GM12878 (cell line): Measurements from ENCODE around the gene FAM89A.

Source experiments
- CBFB ChIP-seq: IDR thresholded peaks from 2 replicates; pipeline ENCODE4 v1.6.1; 2016; ENCODE audit warnings: antibody characterized with exemption, low read depth
- CTCF ChIP-seq, 3 experiments: IDR thresholded peaks in 2 of 3; conservative IDR thresholded peaks in 1 of 3; 2 replicates each; pipeline ENCODE4 v1.5.1; 2011; ENCODE audit warnings: low read depth in 3 of 3, low read length in 3 of 3, mild to moderate bottlenecking in 3 of 3, control low read depth in 2 of 3, moderate library complexity in 2 of 3, inconsistent platforms in 1 of 3, mixed read lengths in 1 of 3; ENCODE audit not compliant: control insufficient read depth in 2 of 3, insufficient read depth in 1 of 3; ENCODE audit errors: extremely low read depth in 1 of 3
- HDAC6 ChIP-seq: fragments of 200-600 bp; sonication (generic); IDR thresholded peaks from one replicate; pipeline ENCODE4 v1.8.0; 2017; ENCODE audit warnings: antibody characterized with exemption; ENCODE audit not compliant: unreplicated experiment
- KDM1A ChIP-seq: fragments of 200-600 bp; sonication (generic); IDR thresholded peaks from 2 replicates; pipeline ENCODE4 v1.6.1; 2016; ENCODE audit warnings: borderline replicate concordance
- MAX ChIP-seq: IDR thresholded peaks from 2 replicates; pipeline ENCODE4 v1.6.1; 2012; ENCODE audit warnings: low read depth, low read length, improper control_type of control experiment
- RAD21 ChIP-seq: IDR thresholded peaks from 2 replicates; pipeline ENCODE4 v1.6.1; 2011; ENCODE audit warnings: mild to moderate bottlenecking, low read depth, low read length, moderate library complexity; ENCODE audit not compliant: insufficient read depth
- RB1 ChIP-seq: fragments of 450-650 bp; formaldehyde crosslinking; IDR thresholded peaks from 2 replicates; pipeline ENCODE4 v1.6.1; 2017; ENCODE audit warnings: mild to moderate bottlenecking, borderline replicate concordance

GRCh38 chr1:231028682-231029081 is 11.4 kb downstream of the FAM89A start:
- TF ChIP-seq CTCF (IDR thresholded peaks at IDR 0.05 in 2 of 3, conservative IDR thresholded peaks at IDR 0.05 in 1 of 3; ENCODE audit: control insufficient read depth in 2 of 3, extremely low read depth in 1 of 3, insufficient read depth in 1 of 3, low read depth in 3 of 3, low read length in 3 of 3), result no peak
- TF ChIP-seq MAX, result no peak
- no peak for TF ChIP-seq RAD21
- TF ChIP-seq CBFB, result no peak
- no peak for TF ChIP-seq HDAC6
- TF ChIP-seq KDM1A, result no peak
- TF ChIP-seq RB1, result no peak
